Fibroblast of lung (primary cell): ENCODE measurements around the gene SAE1.

Experiments
- CTCF ChIP-seq, 2 donors: IDR thresholded peaks in 1 of 2; conservative IDR thresholded peaks in 1 of 2; 1 replicate in 1 of 2; 2 replicates in 1 of 2; pipeline ENCODE4 v1.5.1; 2011 to 2012; ENCODE audit warnings: low read length in 2 of 2, control low read depth in 1 of 2, inconsistent platforms in 1 of 2, low read depth in 1 of 2, mild to moderate bottlenecking in 1 of 2
- EZH2 ChIP-seq: IDR thresholded peaks from 2 replicates; pipeline ENCODE4 v1.5.1; 2012; ENCODE audit warnings: low read length, control low read depth, mild to moderate bottlenecking; ENCODE audit errors: missing control alignments

GRCh38 chr19:47122359-47123335 is 8.0 kb upstream of the SAE1 start:
- no peak for TF ChIP-seq EZH2
- TF ChIP-seq CTCF (conservative IDR thresholded peaks at IDR 0.05 in 1 of 2, IDR thresholded peaks at IDR 0.05 in 1 of 2; ENCODE audit: low read depth in 1 of 2, low read length in 2 of 2), result no peak
